ENCODE results near the gene GASK1A.
A peak's percentile ranks its signal among the peaks of the same experiment; 100 is the strongest.

GASK1A gene

DNA sequence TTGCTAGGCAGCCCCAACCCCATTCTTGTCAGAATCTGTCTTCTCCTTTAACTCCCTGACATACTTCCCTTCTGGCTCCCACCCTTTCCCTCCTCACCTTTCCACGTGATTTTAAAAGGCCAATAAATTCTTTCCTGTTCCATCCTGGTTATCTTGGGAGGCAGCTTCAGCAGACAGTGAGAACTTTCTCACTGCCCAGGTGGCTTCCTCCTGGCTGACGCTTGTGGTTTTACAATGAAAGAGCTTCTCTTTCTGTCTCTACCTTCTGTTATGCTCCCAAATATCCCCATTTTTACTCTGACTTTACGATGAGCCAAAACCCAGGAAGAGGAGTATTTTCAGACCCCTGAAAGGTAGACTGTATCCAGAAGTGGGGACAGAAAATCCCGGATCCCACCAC is 42.1 kb downstream of the GASK1A start:
- ATAC-seq (ENCODE audit: insufficient read depth, low read depth) (no peak), DNase-seq (no peak)
- H3K27me3 ChIP-seq (ENCODE audit: insufficient read depth, low read length, poor library complexity) = no peaks in the 10 kb centered on the region
- no peak overlapping the region; the same call in 1 of the 2 replicates for H2AFZ ChIP-seq (ENCODE audit: low read depth, low read length)
- H3K4me3 ChIP-seq (ENCODE audit: low read depth in 1 of 2, low read length in 2 of 2) = no peak overlapping the region
- H3K36me3 ChIP-seq (ENCODE audit: insufficient read depth, low read length) = no peaks in the 10 kb centered on the region
- H3K9me3 ChIP-seq (ENCODE audit: insufficient read depth, low read length, severe bottlenecking) = peaks cover 11% of the 10 kb centered on the region
- H4K20me1 ChIP-seq (ENCODE audit: insufficient read depth, low read length) = no peaks in the 10 kb centered on the region
- no peaks in the 10 kb centered on the region for H3K79me2 ChIP-seq (ENCODE audit: insufficient read depth, low read length)
- peaks cover 65% of the 10 kb centered on the region for H3K4me1 ChIP-seq (ENCODE audit: insufficient read depth, low read length)
- no peak for TF ChIP-seq EZH2 (IDR thresholded peaks at IDR 0.05; ENCODE audit: borderline replicate concordance, low read depth, low read length, severe bottlenecking)
- TF ChIP-seq, protein P1, sequence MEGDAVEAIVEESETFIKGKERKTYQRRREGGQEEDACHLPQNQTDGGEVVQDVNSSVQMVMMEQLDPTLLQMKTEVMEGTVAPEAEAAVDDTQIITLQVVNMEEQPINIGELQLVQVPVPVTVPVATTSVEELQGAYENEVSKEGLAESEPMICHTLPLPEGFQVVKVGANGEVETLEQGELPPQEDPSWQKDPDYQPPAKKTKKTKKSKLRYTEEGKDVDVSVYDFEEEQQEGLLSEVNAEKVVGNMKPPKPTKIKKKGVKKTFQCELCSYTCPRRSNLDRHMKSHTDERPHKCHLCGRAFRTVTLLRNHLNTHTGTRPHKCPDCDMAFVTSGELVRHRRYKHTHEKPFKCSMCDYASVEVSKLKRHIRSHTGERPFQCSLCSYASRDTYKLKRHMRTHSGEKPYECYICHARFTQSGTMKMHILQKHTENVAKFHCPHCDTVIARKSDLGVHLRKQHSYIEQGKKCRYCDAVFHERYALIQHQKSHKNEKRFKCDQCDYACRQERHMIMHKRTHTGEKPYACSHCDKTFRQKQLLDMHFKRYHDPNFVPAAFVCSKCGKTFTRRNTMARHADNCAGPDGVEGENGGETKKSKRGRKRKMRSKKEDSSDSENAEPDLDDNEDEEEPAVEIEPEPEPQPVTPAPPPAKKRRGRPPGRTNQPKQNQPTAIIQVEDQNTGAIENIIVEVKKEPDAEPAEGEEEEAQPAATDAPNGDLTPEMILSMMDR (IDR thresholded peaks at IDR 0.05; ENCODE audit: borderline replicate concordance, extremely low read depth, low read length, poor library complexity, severe bottlenecking) = no peak
- H3K9ac ChIP-seq (ENCODE audit: low read depth, low read length) = no peak overlapping the region
- H3K4me2 ChIP-seq (ENCODE audit: insufficient read depth, low read length) = no peak overlapping the region
- H3K27ac ChIP-seq (ENCODE audit: low read length) = peak overlapping the region; percentile 63

DNA sequence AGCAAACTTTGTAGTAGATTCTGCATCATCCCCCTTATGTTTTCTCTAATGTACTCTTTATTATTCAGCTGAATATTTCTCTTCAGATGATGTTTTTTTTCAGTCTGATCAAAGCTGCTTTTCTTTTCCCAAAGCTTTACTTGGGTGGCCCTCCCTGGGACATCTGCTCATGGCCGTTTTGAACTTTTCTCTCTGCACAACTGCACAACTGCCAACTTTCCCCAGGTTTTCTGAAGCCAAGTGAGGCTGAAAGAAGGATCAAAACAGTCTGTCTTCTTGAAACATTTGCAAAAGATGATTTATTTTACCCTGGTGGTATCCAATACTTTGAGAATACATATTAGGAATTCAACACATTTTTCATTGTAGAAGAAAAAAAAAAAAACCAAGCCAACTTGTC is 43.0 kb downstream of the GASK1A start:
- Histone ChIP-seq H4K20me1 (ENCODE audit: insufficient read depth, low read length) (no peaks in the 10 kb centered on the region), H2AFZ (ENCODE audit: low read depth, low read length) (no peak overlapping the region), H3K4me1 (ENCODE audit: insufficient read depth, low read length) (peaks cover 61% of the 10 kb centered on the region), H3K79me2 (ENCODE audit: insufficient read depth, low read length) (no peaks in the 10 kb centered on the region), H3K27ac (ENCODE audit: low read length) (peak overlapping the region; percentile 83), H3K36me3 (ENCODE audit: insufficient read depth, low read length) (no peaks in the 10 kb centered on the region), H3K4me3 (ENCODE audit: low read depth in 1 of 2, low read length in 2 of 2) (no peak overlapping the region), H3K9ac (ENCODE audit: low read depth, low read length) (no peak overlapping the region), H3K4me2 (ENCODE audit: insufficient read depth, low read length) (no peak overlapping the region), H3K27me3 (ENCODE audit: insufficient read depth, low read length, poor library complexity) (no peaks in the 10 kb centered on the region), H3K9me3 (ENCODE audit: insufficient read depth, low read length, severe bottlenecking) (peaks cover 4% of the 10 kb centered on the region)
- DNase-seq (no peak), ATAC-seq (ENCODE audit: insufficient read depth, low read depth) (no peak)
- TF ChIP-seq EZH2 (IDR thresholded peaks at IDR 0.05; ENCODE audit: borderline replicate concordance, low read depth, low read length, severe bottlenecking) = no peak
- TF ChIP-seq, protein P1 (IDR thresholded peaks at IDR 0.05; ENCODE audit: borderline replicate concordance, extremely low read depth, low read length, poor library complexity, severe bottlenecking) = no peak

DNA sequence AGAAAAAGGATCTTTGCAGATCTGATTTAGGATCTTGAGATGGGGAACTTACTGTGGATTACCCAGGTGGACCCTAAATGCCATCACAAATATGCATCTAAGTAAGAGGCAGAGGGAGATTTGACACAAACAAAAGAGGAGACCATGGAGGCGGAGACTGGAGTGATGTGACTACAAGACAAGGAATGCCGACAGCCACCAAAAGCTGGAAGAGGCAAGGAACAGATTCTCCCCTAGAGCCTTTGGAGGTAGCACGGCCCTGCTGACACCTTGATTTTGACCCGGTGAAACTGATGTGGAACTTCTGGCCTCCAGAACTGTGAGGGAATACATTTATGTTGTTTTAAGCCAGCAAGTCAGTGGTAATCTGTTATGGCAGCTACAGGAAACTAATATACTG is 44.0 kb downstream of the GASK1A start:
- H3K4me1 ChIP-seq (ENCODE audit: insufficient read depth, low read length) = peaks cover 61% of the 10 kb centered on the region
- no peak for TF ChIP-seq EZH2 (IDR thresholded peaks at IDR 0.05; ENCODE audit: borderline replicate concordance, low read depth, low read length, severe bottlenecking)
- TF ChIP-seq, protein P1 (IDR thresholded peaks at IDR 0.05; ENCODE audit: borderline replicate concordance, extremely low read depth, low read length, poor library complexity, severe bottlenecking) = no peak
- H3K4me3 ChIP-seq (ENCODE audit: low read depth in 1 of 2, low read length in 2 of 2) = peak overlapping the region in 1 of 2 experiments; percentile 51; a peak in 2 of 4 replicates
- peak overlapping the region; percentile 59 for H3K9ac ChIP-seq (ENCODE audit: low read depth, low read length)
- H3K36me3 ChIP-seq (ENCODE audit: insufficient read depth, low read length) = no peaks in the 10 kb centered on the region
- H3K4me2 ChIP-seq (ENCODE audit: insufficient read depth, low read length) = peak overlapping the region; percentile 80
- no peaks in the 10 kb centered on the region for H4K20me1 ChIP-seq (ENCODE audit: insufficient read depth, low read length)
- no peak for ATAC-seq (ENCODE audit: insufficient read depth, low read depth)
- no peaks in the 10 kb centered on the region for H3K79me2 ChIP-seq (ENCODE audit: insufficient read depth, low read length)
- no peaks in the 10 kb centered on the region for H3K27me3 ChIP-seq (ENCODE audit: insufficient read depth, low read length, poor library complexity)
- peak overlapping the region; percentile 60 for H2AFZ ChIP-seq (ENCODE audit: low read depth, low read length)
- H3K27ac ChIP-seq (ENCODE audit: low read length) = peak overlapping the region; percentile 83
- no peak for DNase-seq
- H3K9me3 ChIP-seq (ENCODE audit: insufficient read depth, low read length, severe bottlenecking) = peaks cover 4% of the 10 kb centered on the region

DNA sequence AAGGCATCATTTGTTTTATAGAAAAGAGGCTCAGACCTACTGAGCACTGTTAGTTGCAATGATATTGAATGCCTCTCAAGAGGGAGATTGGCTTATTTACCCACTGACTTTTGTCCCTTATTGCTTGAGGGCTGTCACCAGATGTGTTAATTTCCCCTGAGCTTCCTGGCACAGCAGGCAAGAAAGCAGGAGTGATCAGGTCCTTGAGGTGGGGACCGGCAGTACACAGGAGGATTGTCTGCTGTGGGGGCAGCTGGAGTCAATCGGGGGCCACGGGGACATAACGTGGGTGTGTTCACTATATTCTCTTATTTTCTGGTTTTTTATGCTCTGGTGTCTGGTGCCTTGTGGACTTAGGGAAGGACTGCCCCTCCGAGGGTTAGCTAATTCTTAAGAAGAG is 44.6 kb downstream of the GASK1A start:
- ATAC-seq (ENCODE audit: insufficient read depth, low read depth) (peak; percentile 52), DNase-seq (peak; percentile 54)
- no peak for TF ChIP-seq EZH2 (IDR thresholded peaks at IDR 0.05; ENCODE audit: borderline replicate concordance, low read depth, low read length, severe bottlenecking)
- TF ChIP-seq, protein P1 (IDR thresholded peaks at IDR 0.05; ENCODE audit: borderline replicate concordance, extremely low read depth, low read length, poor library complexity, severe bottlenecking) = no peak
- H3K4me3 ChIP-seq (ENCODE audit: low read depth in 1 of 2, low read length in 2 of 2) = peak overlapping the region in 1 of 2 experiments; percentile 51; a peak in 2 of 4 replicates
- peaks cover 61% of the 10 kb centered on the region for H3K4me1 ChIP-seq (ENCODE audit: insufficient read depth, low read length)
- peak overlapping the region; percentile 83 for H3K27ac ChIP-seq (ENCODE audit: low read length)
- peak overlapping the region; percentile 60 for H2AFZ ChIP-seq (ENCODE audit: low read depth, low read length)
- H3K4me2 ChIP-seq (ENCODE audit: insufficient read depth, low read length) = peak overlapping the region; percentile 80
- peaks cover 4% of the 10 kb centered on the region for H3K9me3 ChIP-seq (ENCODE audit: insufficient read depth, low read length, severe bottlenecking)
- peak overlapping the region; percentile 59 for H3K9ac ChIP-seq (ENCODE audit: low read depth, low read length)
- no peaks in the 10 kb centered on the region for H3K79me2 ChIP-seq (ENCODE audit: insufficient read depth, low read length)
- no peaks in the 10 kb centered on the region for H4K20me1 ChIP-seq (ENCODE audit: insufficient read depth, low read length)
- no peaks in the 10 kb centered on the region for H3K36me3 ChIP-seq (ENCODE audit: insufficient read depth, low read length)
- no peaks in the 10 kb centered on the region for H3K27me3 ChIP-seq (ENCODE audit: insufficient read depth, low read length, poor library complexity)
